ENCODE data around the gene JHY.

DNA sequence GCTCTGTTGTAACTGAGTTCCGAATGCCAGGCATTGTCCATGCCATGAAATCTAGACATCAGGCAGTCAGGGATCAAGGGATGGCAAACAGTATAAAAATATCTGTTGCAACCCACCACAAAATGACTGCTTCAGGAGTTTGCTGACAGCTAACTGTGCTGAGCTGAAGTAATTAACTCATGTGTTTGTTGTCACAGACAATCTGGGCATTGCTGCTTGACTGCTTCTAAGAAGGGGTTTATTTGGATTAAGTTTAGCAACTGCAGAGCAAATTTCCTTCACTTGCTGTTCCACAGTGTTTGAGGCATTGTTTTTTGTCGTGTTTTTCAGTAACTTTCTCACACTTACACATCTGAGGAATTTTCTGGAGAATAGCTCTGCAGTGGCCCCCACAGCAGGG, 68.7 kb downstream of the JHY start:
- TF ChIP-seq, protein P1, sequence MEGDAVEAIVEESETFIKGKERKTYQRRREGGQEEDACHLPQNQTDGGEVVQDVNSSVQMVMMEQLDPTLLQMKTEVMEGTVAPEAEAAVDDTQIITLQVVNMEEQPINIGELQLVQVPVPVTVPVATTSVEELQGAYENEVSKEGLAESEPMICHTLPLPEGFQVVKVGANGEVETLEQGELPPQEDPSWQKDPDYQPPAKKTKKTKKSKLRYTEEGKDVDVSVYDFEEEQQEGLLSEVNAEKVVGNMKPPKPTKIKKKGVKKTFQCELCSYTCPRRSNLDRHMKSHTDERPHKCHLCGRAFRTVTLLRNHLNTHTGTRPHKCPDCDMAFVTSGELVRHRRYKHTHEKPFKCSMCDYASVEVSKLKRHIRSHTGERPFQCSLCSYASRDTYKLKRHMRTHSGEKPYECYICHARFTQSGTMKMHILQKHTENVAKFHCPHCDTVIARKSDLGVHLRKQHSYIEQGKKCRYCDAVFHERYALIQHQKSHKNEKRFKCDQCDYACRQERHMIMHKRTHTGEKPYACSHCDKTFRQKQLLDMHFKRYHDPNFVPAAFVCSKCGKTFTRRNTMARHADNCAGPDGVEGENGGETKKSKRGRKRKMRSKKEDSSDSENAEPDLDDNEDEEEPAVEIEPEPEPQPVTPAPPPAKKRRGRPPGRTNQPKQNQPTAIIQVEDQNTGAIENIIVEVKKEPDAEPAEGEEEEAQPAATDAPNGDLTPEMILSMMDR (IDR thresholded peaks at IDR 0.05 in 8 of 11, conservative IDR thresholded peaks at IDR 0.05 in 3 of 11): no peak
- no peak for TF ChIP-seq POLR2AphosphoS5 (IDR thresholded peaks at IDR 0.05)

Data from spleen (tissue), 7 donors.